Activated naive CD4-positive, alpha-beta T cell treated with anti-CD3 and anti-CD28 coated beads, Interleukin-2, amount 50 U/mL, for 72 hours (primary cell): Measurements from ENCODE around the gene CDK18. TPM values are rescaled to one million over a fixed set of nuclear protein-coding genes. Genes with fewer than 3 reads are reported as not detected.

Experiments used
- ATAC-seq, 2 donors: fragments of 150-1000 bp; cut with Tn5 transposase; 2 replicates each; pipeline ENCODE4 v1.10.0; 2021; ENCODE audit warnings: mild to moderate bottlenecking in 2 of 2, moderate library complexity in 2 of 2
- DNase-seq, 2 donors: peaks; one replicate each; pipeline ENCODE4 v3.0.0; 2021 to 2022; ENCODE audit warnings: low spot score in 2 of 2
- H3K27ac Mint-ChIP-seq, 2 donors: one replicate each; pipeline ENCODE4 v1.8.0; 2022; ENCODE audit warnings: mild to moderate bottlenecking in 2 of 2, mixed read lengths in 2 of 2
- H3K36me3 Mint-ChIP-seq, 2 donors: one replicate each; pipeline ENCODE4 v1.8.0; 2022; ENCODE audit warnings: mixed read lengths in 2 of 2
- H3K9me3 Mint-ChIP-seq, 2 donors: one replicate each; pipeline ENCODE4 v1.8.0; 2022; ENCODE audit warnings: mixed read lengths in 2 of 2
- total RNA-seq, 2 donors: library from RNA; stranded (reverse); gene quantifications; one replicate each; pipeline ENCODE4 v1.2.3, GENCODE V29; 2022

Gene CDK18
- total RNA-seq, 2 donors from 2014 or later: 5.9 to 7.9 TPM

DNA sequence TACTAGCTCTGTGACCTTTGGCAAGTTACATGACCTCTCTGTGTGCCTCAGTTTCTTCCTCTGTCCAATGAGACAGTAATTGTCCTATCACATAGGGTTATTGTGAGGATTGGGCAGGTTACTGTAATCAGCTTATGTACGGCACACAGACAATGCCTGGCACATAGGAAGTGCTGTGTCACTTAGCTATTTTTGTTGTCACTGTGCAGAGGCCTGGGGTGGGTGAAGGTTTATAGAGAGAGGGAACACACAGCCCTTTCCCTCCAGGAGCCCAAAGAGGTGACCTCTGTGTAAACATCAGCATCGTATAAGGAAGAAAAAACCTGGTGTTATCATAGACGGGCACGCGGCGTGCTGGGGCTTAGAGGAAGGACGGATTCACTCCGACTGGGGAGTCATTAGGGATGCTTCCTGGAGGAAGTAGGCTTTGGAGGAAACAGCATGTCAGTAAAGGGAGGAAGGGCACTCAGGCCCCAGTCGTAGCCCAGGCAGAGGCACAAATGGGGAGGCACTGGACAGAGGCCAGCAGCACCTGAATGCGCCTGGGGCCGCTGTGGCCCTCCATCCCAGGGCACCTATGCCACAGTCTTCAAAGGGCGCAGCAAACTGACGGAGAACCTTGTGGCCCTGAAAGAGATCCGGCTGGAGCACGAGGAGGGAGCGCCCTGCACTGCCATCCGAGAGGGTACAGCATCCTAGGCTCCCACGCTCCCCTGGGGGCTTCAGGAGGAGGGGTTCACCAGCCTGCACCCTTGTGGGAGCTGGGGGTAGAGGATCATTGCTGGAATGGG lies 21.2 kb downstream of the CDK18 start:
- Mint-ChIP-seq H3K27ac (no peak overlapping the region), H3K36me3 (no peaks in the 10 kb centered on the region), H3K9me3 (no peaks in the 10 kb centered on the region)
- ATAC-seq (no peak), DNase-seq (no peak)

GRCh38 chr1:205526431-205526830 lies 22.0 kb downstream of the CDK18 start:
- ATAC-seq: no peak
- Mint-ChIP-seq H3K27ac (no peak overlapping the region), H3K9me3 (no peaks in the 10 kb centered on the region), H3K36me3 (no peaks in the 10 kb centered on the region)
- no peak for DNase-seq

GRCh38 chr1:205527931-205528330 lies 23.5 kb downstream of the CDK18 start:
- H3K27ac Mint-ChIP-seq: peak overlapping the region in 1 of 2 donors; percentile 72
- DNase-seq (no peak), ATAC-seq (no peak)
- no peaks in the 10 kb centered on the region for H3K9me3 Mint-ChIP-seq
- no peaks in the 10 kb centered on the region for H3K36me3 Mint-ChIP-seq

DNA sequence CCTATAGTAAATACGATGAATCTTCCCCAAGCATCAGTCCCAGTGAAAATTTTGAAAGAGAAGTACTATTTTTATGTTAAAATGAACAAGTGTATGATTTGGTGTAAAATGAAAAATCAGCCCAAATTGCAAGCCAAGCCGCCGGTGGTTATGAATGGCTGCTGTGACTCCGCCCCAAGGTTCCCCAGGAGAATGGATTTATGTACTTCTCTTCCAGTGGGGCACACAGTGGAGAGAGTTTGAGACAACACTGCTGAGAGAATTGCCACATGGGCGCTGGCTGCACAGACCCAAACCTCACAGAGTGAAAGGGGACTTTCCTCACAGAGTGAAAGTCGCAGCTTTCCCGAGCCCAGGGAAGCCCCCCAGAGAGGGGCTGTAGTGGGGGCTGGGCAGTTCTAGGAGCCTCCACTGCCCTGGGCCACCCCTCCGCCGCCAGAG lies 24.0 kb downstream of the CDK18 start:
- no peak for ATAC-seq
- no peaks in the 10 kb centered on the region for H3K9me3 Mint-ChIP-seq
- H3K27ac Mint-ChIP-seq: peak overlapping the region in 1 of 2 donors; percentile 72
- no peak for DNase-seq
- H3K36me3 Mint-ChIP-seq: no peaks in the 10 kb centered on the region

GRCh38 chr1:205528887-205529825 lies 24.7 kb downstream of the CDK18 start:
- peak; percentile 87 for ATAC-seq
- DNase-seq: peak; percentile 71 to 95
- H3K36me3 Mint-ChIP-seq: no peaks in the 10 kb centered on the region
- no peaks in the 10 kb centered on the region for H3K9me3 Mint-ChIP-seq
- no peak overlapping the region for H3K27ac Mint-ChIP-seq

DNA sequence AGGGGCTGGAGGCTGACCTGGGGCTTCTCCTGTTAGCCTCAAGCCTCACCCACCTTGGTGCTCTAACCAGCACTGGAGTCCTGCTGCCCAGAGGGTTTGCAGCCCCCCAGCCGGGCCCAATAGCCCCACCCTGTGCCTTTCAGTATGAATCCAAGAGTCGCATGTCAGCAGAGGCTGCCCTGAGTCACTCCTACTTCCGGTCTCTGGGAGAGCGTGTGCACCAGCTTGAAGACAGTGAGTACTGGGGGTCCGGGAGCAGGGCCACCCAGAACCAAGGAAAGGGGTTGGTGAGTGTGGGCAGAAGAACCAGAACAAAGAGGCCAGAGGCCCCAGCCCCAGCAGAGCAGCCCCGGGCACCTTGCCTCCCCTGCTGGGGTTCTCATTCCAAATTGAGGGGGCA lies 25.6 kb downstream of the CDK18 start:
- Mint-ChIP-seq H3K36me3 (no peaks in the 10 kb centered on the region), H3K27ac (no peak overlapping the region), H3K9me3 (no peaks in the 10 kb centered on the region)
- DNase-seq (no peak), ATAC-seq (no peak)

DNA sequence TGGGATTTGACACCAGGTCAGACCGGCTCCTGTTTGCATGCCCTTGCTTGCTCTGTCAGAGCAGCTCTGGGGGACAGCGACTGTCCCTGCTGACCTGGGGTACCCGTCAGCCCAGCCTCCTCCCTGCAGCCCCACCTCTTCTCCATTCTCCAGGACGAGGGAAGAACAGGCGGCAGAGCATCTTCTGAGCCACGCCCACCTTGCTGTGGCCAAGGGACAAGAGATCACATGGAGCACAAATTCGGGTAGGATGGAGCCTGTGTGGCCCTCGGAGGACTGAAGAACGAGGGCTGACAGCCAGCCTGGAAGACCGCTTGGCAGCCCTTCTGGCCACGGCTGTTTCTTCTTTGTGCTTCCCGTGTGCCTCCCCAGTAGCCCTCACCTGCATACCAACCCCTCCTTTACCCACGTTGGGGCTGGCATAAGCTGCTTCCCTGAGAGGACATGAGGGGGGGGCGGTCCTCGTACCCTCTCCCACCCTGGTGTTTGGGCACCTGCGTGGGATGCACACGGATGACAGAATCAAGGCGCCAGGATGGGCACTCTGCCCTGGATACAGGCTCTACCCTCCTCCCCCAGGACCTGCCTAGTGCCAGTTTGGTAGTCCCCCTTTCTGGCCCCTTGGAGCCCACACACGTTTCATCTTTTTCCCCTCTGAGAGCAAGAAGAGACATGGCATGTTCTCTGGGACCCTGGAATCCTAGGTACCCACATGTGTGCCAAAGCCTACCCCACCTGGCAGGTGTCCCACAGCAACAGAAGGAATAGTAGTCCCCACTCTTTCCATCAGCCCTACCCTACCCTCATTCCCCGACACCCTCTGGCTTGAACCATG lies 26.9 kb downstream of the CDK18 start:
- ATAC-seq: no peak
- Mint-ChIP-seq H3K27ac (peak overlapping the region in 1 of 2 donors; percentile 50), H3K9me3 (no peaks in the 10 kb centered on the region), H3K36me3 (no peaks in the 10 kb centered on the region)
- no peak for DNase-seq

DNA sequence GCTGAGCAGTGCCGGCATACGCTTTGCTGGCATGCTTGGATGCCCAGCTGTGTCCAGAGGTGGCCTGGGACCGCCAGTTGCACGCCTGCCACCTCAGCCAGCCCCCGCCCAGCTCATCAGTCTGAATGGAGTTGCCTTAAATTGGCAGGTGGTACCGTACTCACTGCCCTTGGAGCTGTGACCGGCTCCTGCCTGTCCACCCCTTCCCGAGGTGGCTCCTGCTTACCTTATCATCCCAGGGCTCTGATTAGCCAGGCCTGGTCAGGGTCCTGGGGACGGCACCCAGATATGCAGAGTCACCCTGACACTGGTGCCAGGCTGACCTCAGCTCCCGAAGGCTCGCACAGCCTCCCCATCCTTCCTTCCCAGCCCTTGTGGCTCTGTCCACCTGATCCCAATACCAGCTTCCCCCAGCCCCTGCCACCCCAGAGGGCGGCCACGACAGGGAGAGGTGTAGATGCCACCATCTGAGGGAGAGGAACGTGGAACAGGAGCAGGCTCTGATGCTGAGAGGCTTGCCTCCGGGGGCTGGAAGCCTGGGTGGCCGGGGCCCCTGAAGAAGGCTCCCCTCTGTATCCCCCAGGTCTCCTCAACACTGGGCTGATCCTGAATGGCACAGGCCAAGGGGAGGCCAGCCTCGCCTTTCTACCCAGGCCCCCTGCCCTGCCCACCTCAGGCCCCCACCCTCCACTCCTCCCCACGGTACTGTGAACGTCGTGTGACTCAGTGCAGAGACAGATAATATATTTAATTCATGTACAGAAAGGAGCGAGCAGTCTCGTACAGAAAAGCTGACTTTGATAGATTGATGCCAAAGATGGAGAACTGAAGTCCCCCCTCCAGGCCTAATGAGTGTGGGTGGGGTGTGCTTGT lies 27.8 kb downstream of the CDK18 start:
- DNase-seq: no peak
- Mint-ChIP-seq H3K36me3 (no peaks in the 10 kb centered on the region), H3K9me3 (no peaks in the 10 kb centered on the region), H3K27ac (peak overlapping the region in 1 of 2 donors; percentile 50)
- no peak for ATAC-seq

DNA sequence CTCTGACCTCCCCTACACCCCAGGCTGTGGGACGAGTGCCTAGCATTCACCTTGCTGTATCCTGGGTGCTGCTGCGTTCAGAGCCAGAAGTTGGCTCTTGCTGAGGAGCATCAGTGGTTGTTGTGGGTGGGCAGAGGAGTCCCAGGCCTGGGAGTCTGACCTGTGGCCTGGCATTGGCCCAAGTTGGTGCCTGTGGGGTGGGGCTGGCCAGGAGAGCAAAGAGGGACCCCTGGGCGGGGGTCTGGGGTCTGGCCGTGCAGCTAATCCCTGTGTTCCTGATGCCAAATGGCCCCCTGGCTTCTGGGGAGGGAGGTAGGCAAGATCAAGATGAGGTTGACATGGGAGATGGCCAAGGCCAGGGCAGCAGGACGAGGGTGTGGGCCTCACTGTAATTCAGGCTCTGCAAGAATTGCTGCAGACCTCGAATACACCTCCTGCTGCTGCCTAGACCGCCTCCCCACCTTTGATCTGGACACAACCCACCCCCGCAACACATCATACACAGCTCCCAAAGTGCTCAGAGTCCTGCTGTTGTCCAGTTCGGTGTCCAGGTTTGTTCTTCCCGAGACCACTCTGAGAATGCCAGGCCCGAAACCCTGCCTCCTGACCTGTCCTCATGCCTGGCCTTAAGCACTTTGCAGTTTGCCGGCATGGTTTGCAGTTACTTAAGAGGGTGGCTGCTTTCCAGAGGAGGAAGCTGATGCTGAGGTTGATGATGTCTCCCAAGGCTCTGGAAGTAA lies 28.7 kb downstream of the CDK18 start:
- Mint-ChIP-seq H3K27ac (peak overlapping the region in 1 of 2 donors; percentile 65), H3K36me3 (no peaks in the 10 kb centered on the region), H3K9me3 (no peaks in the 10 kb centered on the region)
- DNase-seq: no peak
- ATAC-seq: no peak

- ATAC-seq (no peak), DNase-seq (no peak)
- Mint-ChIP-seq H3K9me3 (no peaks in the 10 kb centered on the region), H3K27ac (no peak overlapping the region), H3K36me3 (no peaks in the 10 kb centered on the region)
These were observed 29.4 kb downstream of the CDK18 start for GRCh38 chr1:205533748-205534443.

DNA sequence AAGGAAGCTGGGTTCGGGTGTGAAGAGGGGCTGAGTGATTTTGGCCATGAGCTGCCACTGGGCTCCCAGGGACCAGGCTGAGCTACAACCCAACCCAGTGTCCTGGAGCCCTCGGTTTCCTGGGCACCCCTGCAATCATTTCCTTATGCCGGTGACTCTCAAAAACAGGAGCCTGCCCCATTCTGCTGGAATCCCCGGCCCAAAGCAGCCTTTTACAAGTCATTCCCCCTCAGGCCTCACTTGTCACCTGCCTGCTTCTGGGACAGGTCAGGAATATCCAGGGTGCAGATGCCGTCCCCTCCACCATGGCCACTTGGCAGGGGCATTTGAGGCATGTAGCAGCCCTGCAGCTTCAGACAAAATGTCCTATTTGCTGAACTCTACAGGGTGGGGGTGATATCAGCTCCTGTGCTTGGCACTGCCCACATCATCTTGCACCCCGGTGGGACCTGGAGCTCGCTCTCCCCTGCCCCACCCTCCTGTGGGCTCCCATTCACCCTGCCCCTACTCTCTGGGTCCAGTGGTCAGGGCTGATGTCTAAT lies 30.0 kb downstream of the CDK18 start:
- no peak for ATAC-seq
- DNase-seq: no peak
- no peak overlapping the region for H3K27ac Mint-ChIP-seq
- no peaks in the 10 kb centered on the region for H3K36me3 Mint-ChIP-seq
- no peaks in the 10 kb centered on the region for H3K9me3 Mint-ChIP-seq

DNA sequence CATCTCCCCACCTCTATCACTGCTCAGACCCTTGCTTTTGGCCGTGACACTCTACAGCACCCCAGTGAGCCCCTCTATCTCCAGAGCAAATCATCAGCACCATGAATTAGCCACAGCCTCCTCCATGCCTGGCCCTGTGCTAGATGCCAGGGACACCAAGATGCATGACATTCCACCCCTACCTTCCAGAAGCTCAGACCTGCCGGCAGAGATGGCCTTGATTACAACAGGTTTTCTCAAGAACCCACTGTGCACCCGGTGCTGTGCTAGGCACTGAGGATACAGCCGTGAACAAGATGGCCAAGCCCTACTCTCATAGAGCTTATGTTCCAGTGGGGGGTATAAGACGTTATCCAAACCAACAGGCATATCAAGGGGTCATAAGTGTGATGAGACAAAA lies 30.6 kb downstream of the CDK18 start:
- Mint-ChIP-seq H3K27ac (no peak overlapping the region), H3K36me3 (no peaks in the 10 kb centered on the region), H3K9me3 (no peaks in the 10 kb centered on the region)
- ATAC-seq (no peak), DNase-seq (no peak)

DNA sequence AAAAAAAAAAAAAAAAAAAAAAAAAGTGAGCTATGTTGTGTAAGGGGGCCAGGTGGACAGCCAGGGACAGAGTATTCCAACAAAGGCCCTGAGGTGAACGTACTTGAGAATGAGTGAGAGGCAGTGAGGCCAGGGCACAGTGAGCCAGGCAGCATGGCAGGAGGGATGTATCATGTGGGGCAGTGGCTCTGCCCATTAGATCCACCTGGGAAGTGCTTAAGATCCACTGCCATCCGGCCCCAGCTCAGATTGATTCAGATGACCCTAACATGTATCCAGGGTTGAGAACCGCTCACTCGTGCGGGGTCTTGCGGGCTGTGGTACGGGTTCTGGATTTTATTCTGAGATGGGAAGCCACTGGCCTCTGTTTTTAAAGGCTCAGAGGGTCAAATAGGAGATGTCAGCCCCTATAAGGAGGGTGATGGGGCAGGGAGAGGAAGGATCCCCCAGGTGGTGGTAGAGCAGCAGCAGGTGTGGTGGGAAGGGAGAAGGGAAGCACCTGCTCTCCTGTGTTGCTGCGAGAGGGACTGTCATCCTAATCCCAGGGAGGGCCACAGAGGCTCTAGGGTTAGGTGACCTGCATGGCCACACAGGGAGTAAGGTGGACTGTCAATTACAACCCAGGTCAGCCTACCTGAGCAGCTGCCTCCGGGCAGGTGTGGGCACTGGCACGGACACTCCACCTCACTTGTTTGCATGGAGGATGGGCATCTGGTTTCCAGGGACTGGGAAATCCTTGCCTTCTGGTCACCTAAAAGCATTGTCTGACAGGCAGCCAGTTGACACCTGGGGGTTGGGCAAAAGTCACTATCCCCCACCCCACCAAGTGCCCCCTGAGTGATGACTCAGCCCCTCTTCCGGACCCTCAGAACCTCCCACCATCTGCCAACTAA lies 31.6 kb downstream of the CDK18 start:
- ATAC-seq (no peak), DNase-seq (no peak)
- no peaks in the 10 kb centered on the region for H3K36me3 Mint-ChIP-seq
- no peak overlapping the region for H3K27ac Mint-ChIP-seq
- no peaks in the 10 kb centered on the region for H3K9me3 Mint-ChIP-seq
